HL-60/S4 treated with phorbol 12-myristate 13-acetate at 8.2 ng/mL for 4 days and 3 days (cell line): Measurements from ENCODE around the gene MTHFR.

Source experiments
- in situ Hi-C: fragments of 300-500 bp; cut with MboI; formaldehyde crosslinking; loops from 2 replicates; pipeline ENCODE4 v1.15.0; 2022; ENCODE audit warnings: low sequenced_read_pairs

Gene MTHFR

DNA sequence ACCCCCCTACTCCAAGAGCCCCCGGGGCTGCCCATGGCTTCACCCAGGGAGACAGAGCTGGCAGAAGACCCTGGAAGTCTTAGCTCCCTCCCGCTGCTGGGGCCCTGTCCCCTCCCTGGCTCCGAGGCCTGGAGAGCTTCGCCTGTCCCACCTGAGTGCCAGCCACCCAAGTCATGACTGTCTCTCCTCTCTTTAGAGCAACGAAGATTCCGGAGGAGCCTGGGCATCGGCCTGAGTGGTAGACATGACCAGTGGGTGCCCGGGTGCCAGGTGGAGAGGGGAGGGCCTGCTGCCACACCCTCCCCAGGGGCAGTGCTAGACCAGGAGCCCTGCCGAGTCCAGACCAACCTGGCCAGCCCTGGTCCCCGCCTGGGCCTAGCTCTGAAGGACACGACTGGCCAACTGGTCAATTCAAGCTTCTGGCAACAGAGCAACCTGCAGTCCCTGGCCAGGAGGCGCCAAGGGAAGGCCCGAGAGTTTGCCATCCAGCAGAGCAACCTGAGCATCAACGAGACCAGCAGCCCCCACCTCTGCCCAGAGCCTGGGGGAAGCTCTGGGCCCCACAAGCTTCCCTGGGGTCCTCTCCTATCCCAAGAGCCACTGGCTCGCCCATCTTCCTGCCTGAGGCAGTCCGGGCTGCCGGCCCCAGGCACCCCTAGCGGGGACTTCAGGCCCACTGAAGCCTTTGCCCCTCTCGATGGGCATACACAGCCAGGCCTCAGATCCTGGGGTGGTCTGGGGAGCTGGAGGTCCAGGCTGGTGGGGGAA is 39.9 kb downstream of the MTHFR start:
- in situ Hi-C loops: no loop called here

DNA sequence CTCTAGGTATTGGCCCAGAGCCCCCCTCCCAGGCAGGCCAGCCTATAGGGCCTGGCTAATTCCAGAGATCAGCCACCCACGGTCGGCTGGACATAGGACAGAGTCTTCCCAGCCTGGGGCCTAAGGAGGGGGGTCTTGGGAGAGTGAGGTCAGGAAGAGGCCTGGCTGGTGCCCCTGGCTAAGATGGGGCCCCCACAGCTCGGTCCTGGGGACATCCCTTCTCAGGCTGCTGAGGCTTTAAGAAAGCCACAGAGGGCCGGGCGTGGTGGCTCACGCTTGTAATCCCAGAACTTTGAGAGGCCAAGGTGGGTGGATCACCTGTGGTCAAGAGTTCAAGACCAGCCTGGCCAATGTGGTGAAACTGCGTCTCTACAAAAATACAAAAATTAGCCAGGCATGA is 41.2 kb downstream of the MTHFR start:
- in situ Hi-C loops: no loop called here

DNA sequence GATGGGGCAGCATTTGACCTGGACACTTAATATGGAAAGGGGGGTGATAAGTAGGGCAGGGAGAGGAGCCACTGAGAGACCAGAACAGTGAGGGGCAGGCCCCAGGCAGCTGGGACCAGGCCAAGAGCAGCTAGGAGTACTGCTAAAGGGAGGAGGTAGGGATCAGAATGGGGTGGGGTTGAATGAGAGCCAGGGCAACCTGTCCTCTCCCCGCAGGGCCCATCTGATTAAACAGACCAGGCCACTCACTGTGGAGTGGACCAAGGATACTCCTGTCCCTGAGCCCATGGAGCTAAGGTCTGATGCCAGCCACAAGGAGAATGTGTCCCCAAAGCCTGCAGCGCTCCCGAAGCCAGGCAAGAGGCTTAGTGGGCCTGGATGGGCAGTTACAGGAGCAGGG is 41.6 kb downstream of the MTHFR start:
- in situ Hi-C loops: no loop called here

DNA sequence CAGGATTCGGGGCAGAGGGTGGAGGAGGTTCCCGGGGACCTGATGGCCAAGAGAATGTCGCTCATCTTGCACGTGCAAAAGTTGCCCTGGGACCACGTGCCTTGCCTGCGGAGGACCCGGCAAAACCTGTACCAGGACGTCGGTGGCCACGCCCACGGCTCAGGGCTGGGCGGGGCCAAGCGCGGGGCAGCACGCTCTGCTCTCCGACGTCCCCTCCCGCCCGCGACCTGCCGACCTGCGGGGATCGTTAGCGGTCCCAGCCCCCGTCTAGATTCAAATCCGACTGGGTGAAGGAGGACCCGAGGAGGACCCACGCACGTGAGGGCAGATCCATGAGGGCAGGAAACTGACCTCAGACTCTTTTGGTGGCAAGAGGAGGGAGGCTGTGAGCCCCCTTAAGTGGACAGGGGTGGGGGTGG is 43.8 kb downstream of the MTHFR start, which contains the start of gene C1orf167:
Gene C1orf167 (plus strand): TSS at position 206 of the 419 bp plus-strand sequence. CDS start 2,208 bp downstream, outside the sequence.
- in situ Hi-C loops: no loop called here

DNA sequence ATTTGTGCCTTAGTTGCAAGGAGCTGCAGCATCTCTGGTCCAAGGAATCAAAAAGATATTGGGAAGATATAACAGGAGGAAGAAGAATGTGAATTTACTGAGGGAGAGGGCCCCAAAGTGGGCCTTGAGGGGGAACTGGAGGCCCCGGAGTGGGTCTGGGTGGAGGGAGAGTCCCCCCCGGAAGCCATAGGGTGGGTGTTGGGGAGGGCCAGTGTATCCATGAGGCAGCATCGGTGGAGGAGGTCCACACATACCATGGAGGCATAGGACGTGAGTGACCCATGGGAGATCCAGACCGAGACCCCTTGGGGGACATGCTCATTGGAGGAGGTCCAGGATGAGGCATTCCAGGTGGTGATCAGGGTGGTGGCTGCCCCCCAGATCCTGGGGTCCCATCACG is 44.5 kb downstream of the MTHFR start:
- in situ Hi-C loops: no loop called here

DNA sequence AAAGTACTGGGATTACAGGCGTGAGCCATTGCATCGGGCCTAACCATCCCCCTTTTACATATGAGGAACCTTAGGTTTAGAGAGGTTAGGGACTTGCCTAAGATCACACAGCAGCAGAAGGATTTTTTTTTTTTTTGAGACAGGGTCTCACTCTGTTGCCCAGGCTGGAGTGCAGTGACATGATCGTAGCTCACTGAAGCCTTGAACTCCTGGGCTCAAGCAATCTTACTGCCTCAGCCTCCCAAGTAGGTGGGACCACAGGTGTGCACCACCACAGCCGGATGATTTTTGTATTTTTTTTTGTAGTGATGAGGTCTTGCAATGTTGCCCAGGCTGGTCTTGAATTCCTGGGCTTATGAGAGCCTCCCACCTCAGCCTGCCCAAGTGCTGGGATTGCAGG is 46.0 kb downstream of the MTHFR start:
- in situ Hi-C loops: no loop called here

DNA sequence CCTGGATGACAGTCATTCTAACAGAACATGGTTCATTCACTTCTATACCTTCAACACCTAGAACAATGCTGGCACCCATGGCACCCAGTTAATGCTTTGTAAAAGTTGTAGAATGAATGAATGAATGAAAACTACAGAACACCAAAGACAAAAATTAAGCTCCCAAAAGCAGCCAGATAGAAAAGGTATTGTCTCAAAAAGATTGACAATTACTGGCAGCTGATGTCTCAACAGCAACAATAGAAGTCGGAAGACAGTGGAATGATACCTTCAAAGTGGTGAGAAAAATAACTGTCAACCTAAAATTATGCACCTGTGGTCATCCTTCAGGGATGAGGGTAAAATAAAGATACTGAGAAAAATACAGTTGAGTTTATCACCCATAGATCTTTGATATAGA is 48.7 kb downstream of the MTHFR start:
- in situ Hi-C loops: no loop called here

DNA sequence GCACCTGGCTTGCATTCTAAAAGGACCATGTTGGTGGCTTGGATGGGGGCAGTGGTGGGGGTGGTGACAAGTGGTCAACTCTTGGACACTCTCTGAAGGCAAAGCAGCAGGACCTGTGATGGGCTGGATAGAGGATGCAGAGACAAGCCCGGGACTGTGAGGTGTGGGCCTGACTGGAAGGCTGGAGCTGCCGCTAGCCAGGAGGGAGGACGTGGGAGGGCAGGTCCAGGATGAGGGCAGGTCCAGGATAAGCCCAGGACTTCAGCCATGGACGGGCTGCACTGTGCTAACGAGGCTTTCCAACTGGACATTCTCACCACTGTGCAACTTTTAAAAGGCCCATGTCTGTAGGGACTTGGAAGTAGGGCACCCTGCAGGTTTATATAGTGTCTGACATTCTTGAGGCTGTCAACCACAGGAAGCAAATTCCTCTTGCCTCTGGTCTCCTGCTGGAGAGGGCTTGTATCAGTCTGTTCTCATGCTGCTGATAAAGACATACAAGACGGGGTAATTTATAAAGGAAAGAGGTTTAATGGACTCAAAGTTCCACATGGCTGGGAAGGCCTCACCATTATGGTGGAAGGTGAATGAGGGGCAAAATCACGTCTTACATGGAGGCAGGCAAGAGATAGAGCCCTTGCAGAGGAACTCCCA is 52.1 kb downstream of the MTHFR start:
- in situ Hi-C loops: no loop called here

DNA sequence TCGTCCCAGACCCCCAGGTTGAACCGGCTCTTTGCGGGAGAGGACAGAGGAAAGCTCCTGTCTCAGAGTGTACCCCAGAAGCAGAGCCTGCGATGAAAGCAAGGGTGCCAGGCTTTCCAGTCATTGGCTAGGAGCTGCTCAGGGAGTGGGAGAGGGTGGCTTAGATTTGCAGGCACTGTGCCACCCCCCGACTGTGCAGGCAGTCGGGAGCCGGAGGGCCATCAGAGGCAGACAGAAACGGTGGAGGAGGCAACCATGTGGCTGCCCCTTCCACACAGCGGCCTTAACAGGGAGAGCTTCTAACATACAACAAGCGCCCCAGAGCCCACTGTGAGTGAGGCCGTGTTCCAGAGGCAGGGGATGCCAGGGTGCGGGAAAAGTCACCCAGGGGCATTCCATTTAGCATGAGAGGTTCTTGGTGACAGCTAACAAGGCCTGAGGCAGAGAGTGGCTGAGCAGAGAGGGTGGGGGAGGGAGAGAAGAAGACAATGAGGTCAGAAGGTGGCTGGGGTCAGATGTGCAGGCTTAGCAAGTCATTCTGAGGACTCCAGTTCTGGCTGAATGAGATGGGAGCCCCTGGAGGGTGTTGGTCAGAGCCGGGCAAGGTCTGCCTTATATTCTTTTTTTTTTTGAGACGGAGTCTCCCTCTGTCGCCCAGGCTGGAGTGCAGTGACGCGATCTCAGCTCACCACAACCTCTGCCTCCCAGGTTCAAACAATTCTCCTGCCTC is 53.2 kb downstream of the MTHFR start:
- in situ Hi-C loops: no loop called here

DNA sequence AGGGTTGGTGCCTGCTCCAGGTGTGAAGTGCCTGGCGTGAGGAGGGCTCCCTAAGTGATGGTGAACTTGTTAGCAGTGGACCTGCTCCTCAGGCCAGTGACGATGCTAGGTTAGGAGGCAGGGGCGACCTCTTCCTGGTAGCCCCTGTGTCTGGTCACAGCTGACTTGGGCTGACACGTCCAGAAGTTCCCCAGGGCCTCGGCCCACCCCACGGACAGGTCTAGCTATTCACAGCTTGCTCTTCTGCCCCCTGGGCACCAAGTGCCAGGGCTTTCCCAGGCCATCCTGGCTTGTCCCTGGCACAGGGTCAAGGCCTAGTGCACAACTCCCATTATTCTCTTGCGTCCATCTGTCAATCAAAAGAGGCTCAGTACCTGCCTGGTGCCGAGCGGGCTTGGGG is 54.7 kb downstream of the MTHFR start:
- in situ Hi-C loops: no loop called here

DNA sequence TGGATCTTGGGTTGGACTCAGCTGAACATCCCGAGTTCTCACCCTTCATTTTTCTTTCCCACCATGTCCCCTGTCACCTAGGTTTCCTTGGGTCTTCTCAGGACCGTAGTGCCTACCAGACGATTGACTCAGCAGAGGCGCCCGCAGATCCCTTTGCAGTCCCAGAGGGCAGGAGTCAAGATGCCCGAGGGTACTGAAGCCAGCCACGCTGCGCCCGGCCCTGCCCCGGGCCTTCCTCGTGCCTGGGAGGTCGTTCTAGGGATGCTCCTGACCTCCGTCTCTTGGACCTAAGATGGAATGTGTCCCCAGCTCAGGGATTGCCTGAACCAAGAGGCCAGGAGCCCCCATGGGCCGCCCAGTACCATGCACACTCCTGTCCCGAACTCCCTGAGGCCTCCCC is 55.8 kb downstream of the MTHFR start:
- in situ Hi-C loops: no loop called here

DNA sequence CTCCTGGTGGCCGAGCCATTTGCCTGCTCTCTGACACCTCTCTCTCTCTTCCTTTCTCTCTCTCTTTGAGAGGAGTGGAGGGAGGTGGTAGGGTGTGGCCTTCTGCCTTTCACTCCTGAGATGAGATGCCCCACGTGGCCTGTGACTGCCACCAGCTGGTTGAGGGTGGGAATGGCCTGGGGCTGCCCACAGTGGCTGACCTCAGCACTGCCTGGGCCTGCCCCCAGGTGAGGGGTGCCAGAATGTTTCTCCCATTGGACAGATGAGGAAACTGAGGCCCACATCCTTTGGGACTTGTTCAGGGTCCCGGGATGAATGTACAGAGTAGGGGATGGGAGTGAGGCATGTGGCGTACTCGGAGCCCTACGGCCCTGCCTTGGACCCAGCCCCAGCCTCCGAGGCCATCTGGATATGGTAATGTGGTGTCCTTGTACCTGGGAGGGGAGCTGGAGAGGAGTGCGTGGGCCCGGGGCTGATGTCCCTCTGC is 56.5 kb downstream of the MTHFR start:
- in situ Hi-C loops: no loop called here

DNA sequence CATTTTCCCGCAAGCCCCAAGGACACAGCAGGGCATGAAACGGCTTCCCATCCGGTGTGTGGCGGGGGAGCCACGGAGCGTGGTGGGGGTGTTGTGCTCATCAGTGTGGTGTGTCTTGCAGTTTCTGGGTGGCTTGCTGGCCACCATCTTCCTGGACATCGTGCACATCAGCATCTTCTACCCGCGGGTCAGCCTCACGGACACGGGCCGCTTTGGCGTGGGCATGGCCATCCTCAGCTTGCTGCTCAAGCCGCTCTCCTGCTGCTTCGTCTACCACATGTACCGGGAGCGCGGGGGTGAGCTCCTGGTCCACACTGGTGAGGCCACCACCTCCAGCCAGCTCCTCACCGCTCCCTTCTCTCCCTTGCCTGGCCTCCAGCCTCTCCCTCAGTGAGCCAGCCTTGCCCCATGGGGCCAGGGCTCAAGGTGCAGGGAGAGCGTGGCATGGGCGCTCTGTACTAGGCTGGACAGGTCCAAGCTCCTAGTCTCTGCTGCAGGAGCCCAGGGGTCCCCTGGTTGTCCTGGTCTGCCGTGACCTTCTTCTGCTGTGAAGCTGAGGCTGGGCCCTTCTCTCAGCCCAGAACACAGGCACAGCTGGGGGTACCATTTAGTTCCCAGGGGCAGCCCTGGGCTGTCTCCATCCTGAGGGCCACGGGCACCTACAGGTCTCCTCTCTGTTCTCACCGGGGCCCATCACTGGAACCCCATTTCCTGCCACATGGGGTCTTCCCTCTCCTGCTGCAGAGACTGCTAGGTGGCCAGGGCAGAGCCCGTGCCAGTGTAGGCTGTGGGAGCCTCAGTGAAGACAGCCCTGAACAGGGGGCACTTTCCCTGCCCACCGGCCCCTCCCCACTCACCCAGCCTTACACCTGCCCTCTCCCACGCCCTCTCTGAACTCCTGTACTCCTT is 57.2 kb downstream of the MTHFR start:
- in situ Hi-C loops: no loop called here

DNA sequence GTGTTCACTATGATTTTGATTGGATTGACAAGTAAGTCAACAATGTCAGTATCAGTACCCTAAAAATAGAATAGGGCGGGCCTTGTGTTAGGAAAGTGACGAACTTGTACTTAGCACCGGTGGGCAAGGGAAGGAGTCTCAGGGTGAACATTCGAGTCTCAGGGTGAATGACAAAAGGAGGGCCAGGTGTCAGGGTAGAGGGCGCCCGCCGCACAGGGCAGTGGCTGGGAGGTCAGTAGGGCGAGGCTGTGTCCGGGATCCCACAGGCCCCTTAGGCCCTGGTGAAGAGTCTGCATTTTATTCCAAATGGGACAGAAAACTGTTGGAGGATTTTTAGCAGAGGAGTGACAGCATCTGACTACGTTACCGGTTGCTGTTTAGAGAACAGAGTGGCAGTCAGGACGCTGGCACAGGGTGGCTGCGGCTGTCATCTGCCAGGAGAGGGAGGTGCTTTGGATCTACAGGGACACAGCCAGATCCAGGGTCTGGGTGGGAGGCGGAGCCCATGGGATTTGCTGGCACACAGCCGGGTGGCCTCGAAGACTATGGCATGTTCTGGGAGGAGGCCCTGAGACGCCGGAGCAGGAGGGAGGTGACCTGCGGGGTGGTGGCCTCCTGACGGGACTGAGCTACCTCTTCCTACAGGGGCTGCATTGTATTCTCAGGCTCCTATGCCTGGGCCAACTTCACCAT is 58.8 kb downstream of the MTHFR start:
- in situ Hi-C loops: no loop called here

DNA sequence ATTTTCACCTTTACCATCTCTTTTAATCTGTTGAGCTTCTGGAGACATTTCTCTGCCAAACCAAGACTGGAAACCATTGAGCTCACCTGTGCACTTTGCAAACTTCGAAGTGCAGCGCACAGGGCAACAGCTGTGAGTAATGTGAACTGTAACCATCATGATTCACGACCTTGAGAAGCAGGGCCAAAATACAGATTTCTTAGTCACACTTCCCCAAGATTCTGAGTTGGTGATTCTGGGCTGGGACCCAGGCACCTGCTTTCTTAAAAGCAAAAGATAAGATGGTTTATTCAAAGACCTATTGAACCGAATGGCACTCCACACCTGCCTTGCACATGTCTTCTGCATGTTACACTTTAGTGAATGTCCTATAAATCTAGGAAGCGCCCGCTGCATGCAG is 59.7 kb downstream of the MTHFR start:
- in situ Hi-C loops: no loop called here

DNA sequence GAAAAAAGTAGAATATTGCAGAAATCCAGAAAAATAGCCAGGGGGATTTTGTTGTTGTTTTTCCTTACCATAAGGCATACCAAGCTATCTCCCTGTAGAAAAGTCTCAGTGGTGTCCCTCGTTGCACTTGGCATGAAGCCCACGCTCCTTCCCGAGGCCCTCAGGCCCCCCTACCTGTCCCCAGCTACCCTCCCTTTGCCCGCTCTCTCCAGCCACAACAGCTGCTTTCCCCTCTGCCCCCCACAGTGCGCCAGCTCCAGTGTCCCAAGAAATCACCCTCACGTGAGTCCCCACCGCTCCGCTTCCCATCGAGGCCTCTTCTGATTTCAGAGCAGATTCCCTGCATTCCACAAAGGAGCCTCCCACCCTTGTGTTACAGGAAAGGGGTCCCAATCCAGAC is 61.5 kb downstream of the MTHFR start:
- in situ Hi-C loops: no loop called here

DNA sequence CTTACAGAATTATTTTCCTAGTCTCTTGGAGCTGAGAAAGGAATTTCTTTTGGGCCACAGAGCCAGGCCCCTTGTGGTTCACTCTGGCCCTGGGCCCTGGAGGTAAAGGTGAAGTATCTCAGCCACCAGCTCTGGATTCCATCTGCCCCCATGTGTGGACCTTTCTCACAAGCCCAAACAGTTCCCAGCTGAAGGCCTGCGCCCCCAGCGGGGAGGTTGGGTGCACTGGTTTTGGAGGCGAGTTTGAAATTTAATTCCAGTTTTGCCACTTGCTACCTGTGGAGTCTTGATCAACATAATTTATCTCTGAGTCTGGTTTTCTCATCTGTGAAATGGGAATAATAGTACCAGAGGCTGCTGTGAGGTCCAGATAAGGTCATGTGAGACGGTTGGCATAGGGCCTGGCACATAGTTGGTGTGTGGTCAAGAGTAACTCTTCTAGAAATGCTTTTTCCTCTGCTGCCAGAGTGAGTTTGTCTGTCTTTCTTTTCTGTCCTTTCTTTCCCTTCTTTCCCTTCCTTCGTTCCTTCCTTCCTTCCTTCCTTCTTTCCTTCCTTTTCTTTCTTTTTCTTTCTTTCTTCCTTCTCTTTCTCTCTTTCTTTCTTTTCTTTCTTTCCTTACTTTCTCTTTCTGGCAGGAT is 63.7 kb downstream of the MTHFR start:
- in situ Hi-C loops: no loop called here

DNA sequence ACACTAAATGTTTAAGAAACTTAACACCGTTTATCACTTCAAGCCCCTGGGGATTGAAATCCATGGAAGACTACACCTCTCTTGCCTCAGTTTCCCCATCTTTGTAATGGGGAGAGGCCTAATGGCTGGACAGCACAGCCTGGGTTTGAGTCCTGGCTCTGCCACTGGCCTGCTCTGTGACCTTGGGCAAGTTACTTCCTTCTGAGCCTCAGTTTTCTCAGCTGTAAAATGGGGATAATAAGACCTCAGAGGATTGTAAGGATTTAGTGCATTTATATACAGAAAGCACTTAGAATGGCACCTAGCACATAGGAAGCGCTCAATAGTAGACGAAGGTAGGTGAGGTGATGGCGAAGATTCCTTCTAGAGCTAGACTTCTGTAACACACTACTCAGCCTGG is 64.3 kb downstream of the MTHFR start:
- in situ Hi-C loops: no loop called here
